Astrocyte of the cerebellum (primary cell): ENCODE measurements around the gene TCF7.

Experiments
- DNase-seq: peaks from one replicate; pipeline ENCODE4 v3.0.0-alpha.2; 2011; ENCODE audit warnings: low read depth
- H3K4me3 ChIP-seq: 2 replicates; pipeline ENCODE4 v1.5.1; 2011; ENCODE audit warnings: mild to moderate bottlenecking, low read depth, low read length, moderate library complexity
- CTCF ChIP-seq: IDR thresholded peaks from 2 replicates; pipeline ENCODE4 v1.5.1; 2012; ENCODE audit warnings: low read length, low read depth, moderate library complexity, mild to moderate bottlenecking; ENCODE audit errors: missing control alignments
- in situ Hi-C: cut with HindIII; loops from 2 replicates; pipeline ENCODE4 v1.10.0; 2017; ENCODE audit warnings: low sequenced_read_pairs

Gene TCF7

GRCh38 chr5:134139377-134139851 is 24.9 kb downstream of the TCF7 start:
- H3K4me3 ChIP-seq = no peak overlapping the region
- no peak for DNase-seq
- no peak for TF ChIP-seq CTCF
- in situ Hi-C loops = no loop called here

GRCh38 chr5:134139891-134140469 is 25.5 kb downstream of the TCF7 start:
- in situ Hi-C loops = no loop called here

GRCh38 chr5:134140530-134141201 is 26.2 kb downstream of the TCF7 start:
- in situ Hi-C loops = no loop called here
- H3K4me3 ChIP-seq = no peak overlapping the region
- peak; percentile 78 for TF ChIP-seq CTCF
- DNase-seq = peak; percentile 47

More at GRCh38 chr5:134139891-134140469, 25.5 kb downstream of the TCF7 start:
- TF ChIP-seq CTCF = no peak
- DNase-seq = no peak
- no peak overlapping the region for H3K4me3 ChIP-seq

GRCh38 chr5:134141331-134142050 is 27.0 kb downstream of the TCF7 start:
- in situ Hi-C loops = no loop called here
- no peak for DNase-seq
- H3K4me3 ChIP-seq = no peak overlapping the region
- TF ChIP-seq CTCF = no peak

- in situ Hi-C loops = no loop called here
- DNase-seq = no peak
- H3K4me3 ChIP-seq = no peak overlapping the region
- TF ChIP-seq CTCF = no peak
Observed at GRCh38 chr5:134142052-134142451, 27.6 kb downstream of the TCF7 start.

GRCh38 chr5:134142806-134143205 is 28.3 kb downstream of the TCF7 start:
- DNase-seq = no peak
- no peak for TF ChIP-seq CTCF
- in situ Hi-C loops = no loop called here
- no peak overlapping the region for H3K4me3 ChIP-seq
